ENCODE measurements around the gene LOXL1. TPM values are rescaled to one million over a fixed set of nuclear protein-coding genes. Genes with fewer than 3 reads are reported as not detected.

The LOXL1 gene
- total RNA-seq, 3 donors from 2014 or later, result 5.6 to 11.3 (median 10.8) TPM

GRCh38 chr15:73901126-73901810, 25.0 kb upstream of the LOXL1 start:
- Histone ChIP-seq H3K9me3 (no peaks in the 10 kb centered on the region), H3K27me3 (no peaks in the 10 kb centered on the region), H3K4me3 (no peak overlapping the region), H3K4me1 (no peaks in the 10 kb centered on the region), H3K27ac (no peak overlapping the region), H3K36me3 (no peaks in the 10 kb centered on the region)
- intact Hi-C loops (cut with DNase I; ENCODE audit: low total_unique reads), result no loop called here
- TF ChIP-seq POLR2AphosphoS5 (IDR thresholded peaks at IDR 0.05), result no peak
- no peak for TF ChIP-seq POLR2A (IDR thresholded peaks at IDR 0.05)
- no peak for TF ChIP-seq CTCF (IDR thresholded peaks at IDR 0.05)
- no peak for DNase-seq (ENCODE audit: low spot score in 2 of 2)

- no peaks in the 10 kb centered on the region for H3K9me3 ChIP-seq
- no peaks in the 10 kb centered on the region for H3K27me3 ChIP-seq
- TF ChIP-seq CTCF (IDR thresholded peaks at IDR 0.05), result no peak
- no peak for TF ChIP-seq POLR2A (IDR thresholded peaks at IDR 0.05)
- TF ChIP-seq POLR2AphosphoS5 (IDR thresholded peaks at IDR 0.05), result no peak
- intact Hi-C loops (cut with DNase I; ENCODE audit: low total_unique reads), result no loop called here
- no peak overlapping the region for H3K27ac ChIP-seq
- H3K4me1 ChIP-seq, result no peaks in the 10 kb centered on the region
- no peaks in the 10 kb centered on the region for H3K36me3 ChIP-seq
- no peak overlapping the region for H3K4me3 ChIP-seq
- no peak for DNase-seq (ENCODE audit: low spot score in 2 of 2)
These were observed 23.9 kb upstream of the LOXL1 start for GRCh38 chr15:73902121-73903020.

GRCh38 chr15:73904026-73904815, 22.0 kb upstream of the LOXL1 start:
- H3K27ac ChIP-seq, result no peak overlapping the region
- H3K4me1 ChIP-seq, result no peaks in the 10 kb centered on the region
- H3K4me3 ChIP-seq, result no peak overlapping the region
- intact Hi-C loops (cut with DNase I; ENCODE audit: low total_unique reads), result no loop called here
- TF ChIP-seq POLR2AphosphoS5 (IDR thresholded peaks at IDR 0.05) (no peak), POLR2A (IDR thresholded peaks at IDR 0.05) (no peak), CTCF (IDR thresholded peaks at IDR 0.05) (no peak)
- H3K9me3 ChIP-seq, result no peaks in the 10 kb centered on the region
- no peaks in the 10 kb centered on the region for H3K27me3 ChIP-seq
- no peak for DNase-seq (ENCODE audit: low spot score in 2 of 2)
- no peaks in the 10 kb centered on the region for H3K36me3 ChIP-seq

- H3K27me3 ChIP-seq, result no peaks in the 10 kb centered on the region
- H3K36me3 ChIP-seq, result no peaks in the 10 kb centered on the region
- TF ChIP-seq CTCF (IDR thresholded peaks at IDR 0.05) (no peak), POLR2A (IDR thresholded peaks at IDR 0.05) (no peak), POLR2AphosphoS5 (IDR thresholded peaks at IDR 0.05) (no peak)
- H3K27ac ChIP-seq, result no peak overlapping the region
- H3K9me3 ChIP-seq, result no peaks in the 10 kb centered on the region
- intact Hi-C loops (cut with DNase I; ENCODE audit: low total_unique reads), result no loop called here
- no peak for DNase-seq (ENCODE audit: low spot score in 2 of 2)
- H3K4me1 ChIP-seq, result no peaks in the 10 kb centered on the region
- no peak overlapping the region for H3K4me3 ChIP-seq
These were observed 20.9 kb upstream of the LOXL1 start for GRCh38 chr15:73905225-73905827.

Data from breast epithelium (tissue), 4 donors.